ENCODE results near the gene KRTAP29-1.
"Not testable (repeated sequence)": the region's sequence is repeated elsewhere in the genome, so short reads cannot be mapped to it uniquely, and the experiment has no call there.

The KRTAP29-1 gene

GRCh38 chr17:41258406-41258805, 44.2 kb downstream of the KRTAP29-1 start:
- Histone ChIP-seq H3K4me2 (ENCODE audit: low read length) (no peak overlapping the region), H3K27me3 (ENCODE audit: control insufficient read depth, low read length) (peaks cover 26% of the 10 kb centered on the region), H3K27ac (ENCODE audit: low read depth, low read length) (no peak overlapping the region), H3K79me2 (ENCODE audit: control insufficient read depth, low read length) (no peaks in the 10 kb centered on the region), H3K4me3 (ENCODE audit: low read length) (no peak overlapping the region), H4K20me1 (ENCODE audit: control insufficient read depth, insufficient read depth, low read depth, low read length) (no peaks in the 10 kb centered on the region), H3K9me3 (ENCODE audit: control insufficient read depth, insufficient read depth, low read length) (no peaks in the 10 kb centered on the region), H3K4me1 (ENCODE audit: control insufficient read depth, low read length) (no peaks in the 10 kb centered on the region), H3K36me3 (ENCODE audit: control insufficient read depth, low read length) (no peaks in the 10 kb centered on the region), H3K9me2 (replicated peaks; ENCODE audit: control insufficient read depth, low read length) (no peaks in the 10 kb centered on the region), H3F3A (ENCODE audit: control insufficient read depth, insufficient read depth) (no peaks in the 10 kb centered on the region)
- TF ChIP-seq CTCF (IDR thresholded peaks at IDR 0.05; ENCODE audit: low read depth, low read length, poor library complexity, severe bottlenecking) (no peak), EZH2phosphoT487 (IDR thresholded peaks at IDR 0.05; ENCODE audit: borderline replicate concordance, low read length) (no peak)

GRCh38 chr17:41256291-41256685, 46.4 kb downstream of the KRTAP29-1 start:
- Histone ChIP-seq H3K4me2 (ENCODE audit: low read length) (no peak overlapping the region), H3K9me2 (replicated peaks; ENCODE audit: control insufficient read depth, low read length) (no peaks in the 10 kb centered on the region)
- TF ChIP-seq CTCF (IDR thresholded peaks at IDR 0.05; ENCODE audit: low read depth, low read length, poor library complexity, severe bottlenecking) (no peak), EZH2phosphoT487 (IDR thresholded peaks at IDR 0.05; ENCODE audit: borderline replicate concordance, low read length) (no peak)

GRCh38 chr17:41255381-41256290, 47.0 kb downstream of the KRTAP29-1 start, which contains the start of gene KRTAP9-9:
KRTAP9-9 (plus strand) TSS chr17:41255384.
- H3K27ac ChIP-seq (ENCODE audit: low read depth, low read length); H3K36me3 ChIP-seq (ENCODE audit: control insufficient read depth, low read length); H3K4me1 ChIP-seq (ENCODE audit: control insufficient read depth, low read length); H3K4me3 ChIP-seq (ENCODE audit: low read length); H3K9me3 ChIP-seq (ENCODE audit: control insufficient read depth, insufficient read depth, low read length); H3K79me2 ChIP-seq (ENCODE audit: control insufficient read depth, low read length); H3K9me2 ChIP-seq (replicated peaks; ENCODE audit: control insufficient read depth, low read length); H4K20me1 ChIP-seq (ENCODE audit: control insufficient read depth, insufficient read depth, low read depth, low read length); H3K4me2 ChIP-seq (ENCODE audit: low read length); H3F3A ChIP-seq (ENCODE audit: control insufficient read depth, insufficient read depth): not testable (repeated sequence)
- H3K27me3 ChIP-seq (ENCODE audit: control insufficient read depth, low read length), result peaks cover 33% of the 10 kb centered on the region

More at GRCh38 chr17:41256291-41256685, 46.4 kb downstream of the KRTAP29-1 start:
- Histone ChIP-seq H3K36me3 (ENCODE audit: control insufficient read depth, low read length) (no peaks in the 10 kb centered on the region), H3K27me3 (ENCODE audit: control insufficient read depth, low read length) (peaks cover 28% of the 10 kb centered on the region), H3K4me1 (ENCODE audit: control insufficient read depth, low read length) (no peaks in the 10 kb centered on the region), H3K27ac (ENCODE audit: low read depth, low read length) (no peak overlapping the region), H3K4me3 (ENCODE audit: low read length) (no peak overlapping the region), H4K20me1 (ENCODE audit: control insufficient read depth, insufficient read depth, low read depth, low read length) (no peaks in the 10 kb centered on the region), H3F3A (ENCODE audit: control insufficient read depth, insufficient read depth) (no peaks in the 10 kb centered on the region), H3K9me3 (ENCODE audit: control insufficient read depth, insufficient read depth, low read length) (no peaks in the 10 kb centered on the region), H3K79me2 (ENCODE audit: control insufficient read depth, low read length) (no peaks in the 10 kb centered on the region)

GRCh38 chr17:41254861-41255260, 47.8 kb downstream of the KRTAP29-1 start:
- peaks cover 29% of the 10 kb centered on the region for H3K27me3 ChIP-seq (ENCODE audit: control insufficient read depth, low read length)

More at GRCh38 chr17:41254861-41255260, 47.8 kb downstream of the KRTAP29-1 start:
- Histone ChIP-seq H3K9me2 (replicated peaks; ENCODE audit: control insufficient read depth, low read length) (no peaks in the 10 kb centered on the region), H3K27ac (ENCODE audit: low read depth, low read length) (no peak overlapping the region), H3K9me3 (ENCODE audit: control insufficient read depth, insufficient read depth, low read length) (no peaks in the 10 kb centered on the region), H3F3A (ENCODE audit: control insufficient read depth, insufficient read depth) (no peaks in the 10 kb centered on the region), H3K4me3 (ENCODE audit: low read length) (no peak overlapping the region), H3K4me2 (ENCODE audit: low read length) (no peak overlapping the region), H3K79me2 (ENCODE audit: control insufficient read depth, low read length) (no peaks in the 10 kb centered on the region), H4K20me1 (ENCODE audit: control insufficient read depth, insufficient read depth, low read depth, low read length) (no peaks in the 10 kb centered on the region), H3K36me3 (ENCODE audit: control insufficient read depth, low read length) (no peaks in the 10 kb centered on the region), H3K4me1 (ENCODE audit: control insufficient read depth, low read length) (no peaks in the 10 kb centered on the region)
- no peak for TF ChIP-seq EZH2phosphoT487 (IDR thresholded peaks at IDR 0.05; ENCODE audit: borderline replicate concordance, low read length)
- no peak for TF ChIP-seq CTCF (IDR thresholded peaks at IDR 0.05; ENCODE audit: low read depth, low read length, poor library complexity, severe bottlenecking)

All from DOHH2 (cell line).